Keratinocyte (primary cell): ENCODE results near the gene BORCS6.

Experiments used
- CTCF ChIP-seq, 3 experiments: IDR thresholded peaks in 1 of 3; conservative IDR thresholded peaks in 1 of 3; optimal IDR thresholded peaks in 1 of 3; 2 replicates in 2 of 3; 3 replicates in 1 of 3; pipeline versions ENCODE3 to v1.5.1; 2011; ENCODE audit warnings: low read length in 3 of 3, mild to moderate bottlenecking in 3 of 3, moderate library complexity in 2 of 3, control low read depth in 1 of 3, inconsistent platforms in 1 of 3; ENCODE audit not compliant: insufficient read depth in 2 of 3; ENCODE audit errors: extremely low read depth in 1 of 3
- EZH2 ChIP-seq: IDR thresholded peaks from one replicate; pipeline ENCODE4 v1.6.1; 2012; ENCODE audit warnings: inconsistent platforms, mild to moderate bottlenecking, low read length, moderate library complexity

DNA sequence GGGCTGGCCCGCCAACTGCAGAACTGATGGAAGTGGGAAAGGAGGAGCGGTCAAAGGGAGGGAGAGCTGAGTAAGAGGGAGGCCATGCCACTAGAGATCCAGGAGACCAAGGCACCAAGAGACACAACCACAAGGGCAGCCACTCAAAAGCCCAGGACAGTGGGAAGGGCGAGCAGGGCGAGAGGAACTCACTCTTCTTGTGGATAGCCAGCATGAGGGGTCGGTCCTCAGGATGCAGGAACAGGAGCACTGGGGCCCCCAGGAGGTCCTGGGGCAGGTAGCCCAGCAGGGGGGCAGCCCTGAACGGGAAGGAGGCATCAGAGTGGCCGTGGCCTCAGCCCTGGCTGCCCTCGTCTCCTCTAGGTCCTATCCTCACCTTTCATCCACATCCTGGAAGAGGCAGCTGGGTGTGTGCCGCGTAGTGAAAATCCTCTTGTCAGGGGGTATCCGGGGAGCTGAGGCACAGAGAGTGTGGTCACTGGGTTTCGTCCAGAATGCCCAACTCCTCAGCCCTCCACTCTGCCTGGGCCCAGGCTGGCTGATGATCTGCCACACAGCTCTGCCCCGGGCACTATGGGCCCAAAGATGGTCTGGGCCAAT is 42.1 kb downstream of the BORCS6 start:
- no peak for TF ChIP-seq CTCF (optimal IDR thresholded peaks at IDR 0.05 in 1 of 3, IDR thresholded peaks at IDR 0.05 in 1 of 3, conservative IDR thresholded peaks at IDR 0.05 in 1 of 3; ENCODE audit: extremely low read depth in 1 of 3, insufficient read depth in 2 of 3, low read length in 3 of 3)
- TF ChIP-seq EZH2, result no peak
